ENCODE results near the gene DOCK2.

DOCK2 gene

GRCh38 chr5:169889572-169889971 lies 252.5 kb downstream of the DOCK2 start:
- TF ChIP-seq, protein P1, sequence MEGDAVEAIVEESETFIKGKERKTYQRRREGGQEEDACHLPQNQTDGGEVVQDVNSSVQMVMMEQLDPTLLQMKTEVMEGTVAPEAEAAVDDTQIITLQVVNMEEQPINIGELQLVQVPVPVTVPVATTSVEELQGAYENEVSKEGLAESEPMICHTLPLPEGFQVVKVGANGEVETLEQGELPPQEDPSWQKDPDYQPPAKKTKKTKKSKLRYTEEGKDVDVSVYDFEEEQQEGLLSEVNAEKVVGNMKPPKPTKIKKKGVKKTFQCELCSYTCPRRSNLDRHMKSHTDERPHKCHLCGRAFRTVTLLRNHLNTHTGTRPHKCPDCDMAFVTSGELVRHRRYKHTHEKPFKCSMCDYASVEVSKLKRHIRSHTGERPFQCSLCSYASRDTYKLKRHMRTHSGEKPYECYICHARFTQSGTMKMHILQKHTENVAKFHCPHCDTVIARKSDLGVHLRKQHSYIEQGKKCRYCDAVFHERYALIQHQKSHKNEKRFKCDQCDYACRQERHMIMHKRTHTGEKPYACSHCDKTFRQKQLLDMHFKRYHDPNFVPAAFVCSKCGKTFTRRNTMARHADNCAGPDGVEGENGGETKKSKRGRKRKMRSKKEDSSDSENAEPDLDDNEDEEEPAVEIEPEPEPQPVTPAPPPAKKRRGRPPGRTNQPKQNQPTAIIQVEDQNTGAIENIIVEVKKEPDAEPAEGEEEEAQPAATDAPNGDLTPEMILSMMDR (IDR thresholded peaks at IDR 0.05; ENCODE audit: low read depth, low read length): no peak

DNA sequence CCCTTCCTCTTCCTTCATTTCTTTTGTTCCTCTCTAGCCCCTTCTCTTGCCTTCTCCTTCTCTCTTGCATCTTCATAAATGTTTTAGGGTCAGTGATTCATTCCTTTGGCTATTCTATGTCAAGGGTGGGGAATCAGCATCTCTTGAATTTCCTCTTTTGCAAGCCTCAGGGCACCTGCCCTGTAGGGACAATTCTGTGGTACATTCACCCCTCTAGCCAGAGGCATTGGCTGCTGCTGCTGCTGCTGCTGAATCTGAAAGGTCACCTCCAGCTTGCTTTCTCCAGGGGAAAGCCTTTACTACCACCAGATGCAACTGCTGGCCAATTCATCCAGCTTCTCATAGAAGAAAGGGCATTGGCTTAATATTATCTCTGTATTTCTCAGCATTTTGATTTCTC lies 255.9 kb downstream of the DOCK2 start:
- DNase-seq (ENCODE audit: extremely low read depth, low read depth): no peak
- TF ChIP-seq, protein P1 (IDR thresholded peaks at IDR 0.05; ENCODE audit: low read depth, low read length): no peak

More at GRCh38 chr5:169889572-169889971, 252.5 kb downstream of the DOCK2 start:
- no peak for DNase-seq (ENCODE audit: extremely low read depth, low read depth)

DNA sequence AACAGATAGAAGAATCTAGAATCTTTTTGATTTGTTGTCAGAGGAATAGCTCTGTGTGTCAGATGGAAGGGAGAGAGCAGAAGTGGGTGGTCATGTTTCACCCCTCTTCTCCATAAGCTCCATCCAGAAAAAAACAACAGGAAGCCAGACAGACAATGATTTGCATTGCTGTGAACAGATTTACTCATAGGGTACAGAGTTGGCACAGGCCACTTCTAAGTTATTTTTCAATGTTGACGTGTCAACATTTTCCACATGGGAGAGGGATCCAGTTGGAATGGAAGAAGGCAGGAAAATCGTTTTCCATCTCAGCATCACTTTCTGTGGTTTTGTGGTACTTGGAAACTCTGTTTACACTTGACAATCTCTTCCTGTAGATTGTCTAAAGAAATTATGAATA lies 256.5 kb downstream of the DOCK2 start:
- DNase-seq (ENCODE audit: extremely low read depth, low read depth): peak; percentile 29
- TF ChIP-seq, protein P1 (IDR thresholded peaks at IDR 0.05; ENCODE audit: low read depth, low read length): no peak

GRCh38 chr5:169895926-169896325 lies 258.9 kb downstream of the DOCK2 start:
- TF ChIP-seq, protein P1 (IDR thresholded peaks at IDR 0.05; ENCODE audit: low read depth, low read length): no peak
- DNase-seq (ENCODE audit: extremely low read depth, low read depth): peak; percentile 71

DNA sequence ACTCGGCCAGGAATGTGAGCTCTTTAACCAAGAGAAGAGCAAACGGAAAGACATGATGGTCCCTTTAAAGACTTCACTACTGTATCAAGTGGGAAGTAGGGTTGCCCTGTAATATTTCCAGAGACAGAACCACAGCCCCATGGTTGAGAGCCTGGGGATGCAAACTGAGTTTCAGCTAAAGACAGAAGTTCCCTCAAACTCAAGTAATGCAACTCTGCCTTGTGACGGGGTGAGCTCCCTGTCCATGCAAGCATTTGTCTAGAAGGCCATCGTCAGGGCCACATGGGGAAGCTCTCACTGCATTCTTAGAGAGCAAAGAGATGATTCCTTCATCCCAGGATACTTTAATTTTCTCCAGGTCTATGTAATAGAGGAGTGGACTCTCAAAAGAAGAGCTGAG lies 260.4 kb downstream of the DOCK2 start:
- TF ChIP-seq, protein P1 (IDR thresholded peaks at IDR 0.05; ENCODE audit: low read depth, low read length): no peak
- DNase-seq (ENCODE audit: extremely low read depth, low read depth): no peak

DNA sequence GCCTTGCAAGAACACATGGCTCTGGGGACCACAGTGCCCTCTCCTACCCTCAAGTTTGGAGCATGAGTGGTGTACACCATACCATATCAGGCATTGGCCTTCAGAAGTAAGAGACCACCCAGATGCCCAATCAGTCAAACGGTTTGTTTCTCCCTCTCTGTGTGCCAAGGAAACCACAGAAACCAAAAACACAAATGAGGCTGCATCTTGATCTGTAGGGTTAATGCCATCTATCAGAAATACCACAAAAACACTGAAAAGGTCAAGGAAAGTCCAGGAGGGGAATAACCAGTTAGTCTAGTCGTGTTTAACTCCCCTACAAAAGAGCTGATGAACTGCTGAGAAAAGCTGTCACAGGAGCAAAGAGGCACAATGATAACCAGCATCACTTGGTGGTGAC lies 264.8 kb downstream of the DOCK2 start:
- TF ChIP-seq, protein P1 (IDR thresholded peaks at IDR 0.05; ENCODE audit: low read depth, low read length): no peak
- no peak for DNase-seq (ENCODE audit: extremely low read depth, low read depth)

- peak; percentile 16 for DNase-seq (ENCODE audit: extremely low read depth, low read depth)
- TF ChIP-seq, protein P1 (IDR thresholded peaks at IDR 0.05; ENCODE audit: low read depth, low read length): no peak
Measured at GRCh38 chr5:169904059-169904458, 267.0 kb downstream of the DOCK2 start.
